Lower leg skin (tissue), 4 donors: ENCODE data around the gene CTNNBL1. TPM values are rescaled to one million over a fixed set of nuclear protein-coding genes. Genes with fewer than 3 reads are reported as not detected.

Experiments
- DNase-seq, 2 donors: peaks; one replicate each; pipeline ENCODE4 v3.0.0-alpha.2; 2019; ENCODE audit warnings: low spot score in 2 of 2
- H3K4me3 ChIP-seq: fragments of 200-600 bp; sonication (generic); 2 replicates; pipeline ENCODE4 v1.5.1; 2017; ENCODE audit warnings: mild to moderate bottlenecking, low read depth; ENCODE audit not compliant: poor library complexity, severe bottlenecking
- POLR2A ChIP-seq, 2 donors: fragments of 450-650 bp; IDR thresholded peaks; one replicate each; pipeline ENCODE4 v1.6.1; 2016 to 2017; ENCODE audit warnings: antibody characterized with exemption in 2 of 2, mild to moderate bottlenecking in 1 of 2, moderate library complexity in 1 of 2
- WGBS, 2 donors: methylation state at CpG; one replicate each; pipeline ENCODE4 v1.1.5; 2018; 5-methylcytosine and 5-hydroxymethylcytosine counted together
- intact Hi-C: fragments of 100-400 bp; cut with DNase I; formaldehyde crosslinking; loops from one replicate; pipeline ENCODE4 v1.15.0; 2023; ENCODE audit warnings: low total_unique reads
- total RNA-seq, 4 donors: library from RNA; depleted of rRNA; stranded (reverse); fragments of >200 nt; gene quantifications; one replicate each; pipeline ENCODE4 v1.1.0, GENCODE V29; 2016
- TF ChIP-seq, protein P1 (sequence below), 3 donors: fragments of 450-650 bp; IDR thresholded peaks; one replicate each; pipeline ENCODE4 v1.5.1; 2016; ENCODE audit warnings: antibody characterized with exemption in 3 of 3, mild to moderate bottlenecking in 3 of 3, moderate library complexity in 2 of 3

The CTNNBL1 gene
- total RNA-seq, 4 donors from 2014 or later: 22.0 to 35.0 (median 27.5) TPM

DNA sequence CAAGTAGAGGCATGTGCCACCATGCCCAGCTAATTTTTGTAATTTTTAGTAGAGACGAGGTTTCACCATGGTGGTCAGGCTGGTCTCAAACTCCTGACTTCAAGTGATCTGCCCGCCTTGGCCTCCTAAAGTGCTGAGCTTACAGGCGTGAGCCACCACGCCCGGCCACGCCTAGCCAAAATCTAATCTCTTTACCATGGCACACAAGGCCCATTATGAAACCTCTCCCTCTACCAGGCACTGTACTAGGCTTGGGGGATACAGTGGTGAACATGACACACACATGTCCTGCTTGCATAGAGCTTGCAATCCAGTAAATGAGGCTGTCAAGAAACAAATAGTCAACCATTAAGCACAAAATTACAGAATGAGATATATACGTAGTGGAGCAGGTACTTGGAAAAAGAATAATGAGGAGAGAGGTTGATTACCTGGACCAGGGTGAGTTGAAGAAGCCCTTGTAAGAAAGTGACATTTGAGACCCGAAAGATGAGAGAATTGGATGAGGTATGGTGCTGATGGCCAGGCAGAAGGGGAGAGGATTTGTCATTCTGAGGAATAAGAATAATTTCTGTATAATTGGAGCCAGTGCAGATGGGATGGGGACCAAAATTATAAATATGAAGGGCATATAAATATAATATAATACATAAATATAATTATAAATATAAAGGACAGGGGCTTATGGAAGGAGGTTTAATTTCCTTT lies 1.2 kb upstream of the CTNNBL1 start:
- WGBS, 2 donors: 74 to 92% methylated on average over 8 of the region's 8 CpGs
- no peak for DNase-seq
- intact Hi-C loops: no loop called here
- TF ChIP-seq POLR2A (IDR thresholded peaks at IDR 0.05): no peak
- TF ChIP-seq, protein P1, sequence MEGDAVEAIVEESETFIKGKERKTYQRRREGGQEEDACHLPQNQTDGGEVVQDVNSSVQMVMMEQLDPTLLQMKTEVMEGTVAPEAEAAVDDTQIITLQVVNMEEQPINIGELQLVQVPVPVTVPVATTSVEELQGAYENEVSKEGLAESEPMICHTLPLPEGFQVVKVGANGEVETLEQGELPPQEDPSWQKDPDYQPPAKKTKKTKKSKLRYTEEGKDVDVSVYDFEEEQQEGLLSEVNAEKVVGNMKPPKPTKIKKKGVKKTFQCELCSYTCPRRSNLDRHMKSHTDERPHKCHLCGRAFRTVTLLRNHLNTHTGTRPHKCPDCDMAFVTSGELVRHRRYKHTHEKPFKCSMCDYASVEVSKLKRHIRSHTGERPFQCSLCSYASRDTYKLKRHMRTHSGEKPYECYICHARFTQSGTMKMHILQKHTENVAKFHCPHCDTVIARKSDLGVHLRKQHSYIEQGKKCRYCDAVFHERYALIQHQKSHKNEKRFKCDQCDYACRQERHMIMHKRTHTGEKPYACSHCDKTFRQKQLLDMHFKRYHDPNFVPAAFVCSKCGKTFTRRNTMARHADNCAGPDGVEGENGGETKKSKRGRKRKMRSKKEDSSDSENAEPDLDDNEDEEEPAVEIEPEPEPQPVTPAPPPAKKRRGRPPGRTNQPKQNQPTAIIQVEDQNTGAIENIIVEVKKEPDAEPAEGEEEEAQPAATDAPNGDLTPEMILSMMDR (IDR thresholded peaks at IDR 0.05): no peak
- H3K4me3 ChIP-seq: no peak overlapping the region

DNA sequence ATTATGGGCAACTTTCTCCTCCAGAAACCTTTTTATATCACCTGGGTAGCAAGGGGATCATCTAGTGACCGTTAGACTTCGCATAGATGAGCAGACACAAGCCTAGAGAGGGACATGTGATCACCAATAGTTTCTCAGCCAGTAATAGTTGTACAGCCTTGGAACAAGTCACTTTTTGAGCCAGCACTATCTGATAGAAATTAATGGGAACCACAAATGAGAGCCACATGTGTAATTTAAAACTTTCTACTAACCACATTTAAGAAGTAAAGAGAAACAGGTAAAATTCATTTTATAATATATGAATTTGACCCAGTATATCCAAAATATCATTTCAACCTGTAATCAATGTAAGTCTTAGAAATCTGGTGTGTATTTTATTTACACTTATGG lies 592 bp upstream of the CTNNBL1 start:
- no peak for DNase-seq
- intact Hi-C loops: no loop called here
- H3K4me3 ChIP-seq: no peak overlapping the region
- TF ChIP-seq, protein P1 (IDR thresholded peaks at IDR 0.05): no peak
- TF ChIP-seq POLR2A (IDR thresholded peaks at IDR 0.05): no peak
- WGBS, 2 donors: 42 to 64% methylated on average over 2 of the region's 2 CpGs

- WGBS, 2 donors: 82 to 85% methylated on average over 3 of the region's 3 CpGs
- intact Hi-C loops: no loop called here
- no peak for TF ChIP-seq POLR2A (IDR thresholded peaks at IDR 0.05)
- TF ChIP-seq, protein P1 (IDR thresholded peaks at IDR 0.05): no peak
Measured at GRCh38 chr20:37695684-37696342, 2.0 kb downstream of the CTNNBL1 start.

DNA sequence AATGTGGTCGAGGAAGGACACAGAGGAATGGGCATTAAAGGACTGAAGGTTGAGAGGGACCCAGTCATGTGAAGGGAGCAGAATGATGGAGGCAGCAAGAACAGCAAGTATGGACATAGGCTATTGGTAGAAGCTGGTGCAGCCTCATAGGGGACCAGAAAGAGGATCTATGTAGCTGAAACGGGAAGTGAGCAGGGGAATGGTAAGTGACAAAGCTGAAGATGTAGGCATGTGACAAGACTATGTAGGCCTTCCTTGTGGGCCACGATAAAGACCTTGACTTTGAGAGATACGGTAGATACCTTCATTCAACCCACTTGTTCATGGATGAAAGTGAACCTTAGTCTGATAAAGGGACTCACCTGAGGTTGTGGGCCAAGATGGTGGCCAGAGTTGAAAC lies 3.5 kb downstream of the CTNNBL1 start:
- no peak overlapping the region for H3K4me3 ChIP-seq
- no peak for TF ChIP-seq POLR2A (IDR thresholded peaks at IDR 0.05)
- TF ChIP-seq, protein P1 (IDR thresholded peaks at IDR 0.05): no peak
- no peak for DNase-seq
- intact Hi-C loops: no loop called here
- WGBS, 2 donors: 81 to 82% methylated on average over 4 of the region's 4 CpGs

More at GRCh38 chr20:37695684-37696342, 2.0 kb downstream of the CTNNBL1 start:
- H3K4me3 ChIP-seq: no peak overlapping the region
- DNase-seq: no peak

DNA sequence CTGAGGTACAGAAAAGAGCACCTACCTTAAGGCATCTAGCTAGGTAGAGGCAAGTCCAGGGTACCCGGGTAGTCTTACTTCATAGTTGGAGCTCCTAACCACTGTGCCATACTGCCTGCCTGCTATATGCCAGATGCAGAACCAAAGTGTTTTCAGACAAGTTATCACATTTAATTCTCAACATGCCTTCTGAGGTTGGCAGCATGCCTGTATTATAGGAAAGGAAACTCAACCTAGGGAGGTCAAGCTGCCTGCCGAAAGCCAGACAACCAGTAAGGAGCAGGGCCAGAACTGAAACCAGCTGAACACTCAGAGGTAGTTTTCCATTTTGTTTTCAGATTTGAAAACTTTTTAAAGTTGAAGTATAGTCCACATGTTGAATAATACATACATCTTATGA lies 5.4 kb downstream of the CTNNBL1 start:
- 73 to 78% methylated on average over 2 of the region's 2 CpGs for WGBS, 2 donors

More for the DNA sequence above, 5.4 kb downstream of the CTNNBL1 start:
- DNase-seq: no peak
- TF ChIP-seq, protein P1 (IDR thresholded peaks at IDR 0.05): no peak
- no peak for TF ChIP-seq POLR2A (IDR thresholded peaks at IDR 0.05)
- intact Hi-C loops: no loop called here
- H3K4me3 ChIP-seq: no peak overlapping the region
